22Rv1 (cell line): ENCODE results near the gene PLXNB2.

Experiments
- H3K27ac ChIP-seq: fragments of 450-650 bp; 2 replicates; pipeline ENCODE4 v1.5.1; 2017
- CTCF ChIP-seq: fragments of 450-650 bp; IDR thresholded peaks from 2 replicates; pipeline ENCODE4 v1.5.1; 2017; ENCODE audit warnings: mild to moderate bottlenecking
- ZFX ChIP-seq: fragments of 450-650 bp; IDR thresholded peaks from 2 replicates; pipeline ENCODE4 v1.6.1; 2017; ENCODE audit warnings: antibody characterized with exemption, borderline replicate concordance

The PLXNB2 gene

GRCh38 chr22:50232481-50233151, 74.8 kb downstream of the PLXNB2 start:
- no peak overlapping the region for H3K27ac ChIP-seq
- TF ChIP-seq ZFX (no peak), CTCF (no peak)

DNA sequence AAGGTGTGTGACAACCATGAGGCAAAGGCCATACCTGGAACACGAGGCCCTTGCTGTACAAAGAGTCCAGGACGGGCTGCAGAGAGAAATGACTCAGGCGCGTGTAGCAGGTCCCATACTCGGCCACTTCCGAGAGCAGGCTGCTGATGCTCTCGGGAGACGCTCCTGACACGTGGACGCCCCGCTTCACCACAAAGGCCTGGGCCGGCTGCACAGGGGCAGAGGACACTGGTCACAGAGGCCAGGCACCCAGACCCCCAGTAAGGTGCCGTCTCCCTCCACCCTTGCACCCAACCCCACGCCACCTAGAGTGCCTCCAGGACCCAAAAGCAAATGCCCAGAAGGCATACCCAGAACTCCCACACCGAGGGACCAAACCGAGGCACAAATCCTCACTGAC, 78.1 kb downstream of the PLXNB2 start:
- no peak overlapping the region for H3K27ac ChIP-seq
- TF ChIP-seq CTCF, result no peak
- TF ChIP-seq ZFX, result no peak

- no peak for TF ChIP-seq CTCF
- no peak for TF ChIP-seq ZFX
- no peak overlapping the region for H3K27ac ChIP-seq
Observed at GRCh38 chr22:50228366-50228765, 79.1 kb downstream of the PLXNB2 start.

DNA sequence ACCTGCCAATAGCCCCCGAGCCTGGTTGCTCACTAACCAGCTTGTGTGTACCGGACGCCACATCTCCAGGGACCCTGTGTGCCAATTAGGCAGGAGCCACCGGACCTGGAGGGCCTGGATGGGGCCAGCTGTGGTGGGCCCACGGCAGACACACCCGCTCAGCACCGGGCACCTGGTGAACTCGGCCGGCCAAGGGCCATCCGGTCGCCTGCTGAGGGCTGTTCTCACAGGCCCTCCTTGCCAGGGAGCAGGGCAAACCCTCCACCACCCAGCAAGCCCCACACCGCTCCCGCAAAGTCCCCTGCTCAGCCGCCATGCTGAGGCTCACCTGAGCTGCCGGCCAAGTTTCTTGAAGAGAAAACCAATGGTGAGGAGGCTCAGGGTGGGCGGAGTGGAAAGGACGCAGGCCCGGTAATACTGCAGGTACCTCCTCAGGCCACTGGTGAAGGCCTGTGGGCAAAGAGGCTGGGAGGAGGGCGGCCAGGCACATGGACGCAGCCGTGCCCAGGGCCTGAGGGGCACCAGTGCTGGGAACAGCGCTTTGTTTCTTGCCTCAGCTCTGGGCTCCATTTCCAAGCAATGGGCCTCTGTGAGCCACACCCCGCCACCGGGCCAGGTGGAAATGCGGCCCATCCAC, 79.7 kb downstream of the PLXNB2 start:
- no peak overlapping the region for H3K27ac ChIP-seq
- no peak for TF ChIP-seq ZFX
- no peak for TF ChIP-seq CTCF

DNA sequence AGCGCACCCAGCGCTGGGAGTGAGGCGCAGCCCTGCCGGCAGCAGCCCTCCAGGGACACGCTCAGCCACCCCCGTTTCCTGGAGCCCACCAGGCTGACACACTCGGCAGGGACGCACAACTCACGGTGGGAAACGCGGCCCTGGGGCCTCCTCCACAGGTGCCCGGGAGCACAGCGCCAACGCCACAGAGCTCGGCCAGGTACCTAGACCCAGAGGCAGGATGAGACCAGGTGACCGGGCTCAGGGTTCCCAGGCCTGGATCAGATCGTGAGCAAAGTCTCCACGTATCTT, 80.6 kb downstream of the PLXNB2 start:
- no peak overlapping the region for H3K27ac ChIP-seq
- no peak for TF ChIP-seq CTCF
- no peak for TF ChIP-seq ZFX

GRCh38 chr22:50226063-50226874, 81.2 kb downstream of the PLXNB2 start:
- TF ChIP-seq CTCF, result no peak
- no peak for TF ChIP-seq ZFX
- H3K27ac ChIP-seq, result no peak overlapping the region
